Measurements from ENCODE around the gene PALLD.
"Not testable (repeated sequence)": the region's sequence is repeated elsewhere in the genome, so short reads cannot be mapped to it uniquely, and the experiment has no call there.

PALLD gene

DNA sequence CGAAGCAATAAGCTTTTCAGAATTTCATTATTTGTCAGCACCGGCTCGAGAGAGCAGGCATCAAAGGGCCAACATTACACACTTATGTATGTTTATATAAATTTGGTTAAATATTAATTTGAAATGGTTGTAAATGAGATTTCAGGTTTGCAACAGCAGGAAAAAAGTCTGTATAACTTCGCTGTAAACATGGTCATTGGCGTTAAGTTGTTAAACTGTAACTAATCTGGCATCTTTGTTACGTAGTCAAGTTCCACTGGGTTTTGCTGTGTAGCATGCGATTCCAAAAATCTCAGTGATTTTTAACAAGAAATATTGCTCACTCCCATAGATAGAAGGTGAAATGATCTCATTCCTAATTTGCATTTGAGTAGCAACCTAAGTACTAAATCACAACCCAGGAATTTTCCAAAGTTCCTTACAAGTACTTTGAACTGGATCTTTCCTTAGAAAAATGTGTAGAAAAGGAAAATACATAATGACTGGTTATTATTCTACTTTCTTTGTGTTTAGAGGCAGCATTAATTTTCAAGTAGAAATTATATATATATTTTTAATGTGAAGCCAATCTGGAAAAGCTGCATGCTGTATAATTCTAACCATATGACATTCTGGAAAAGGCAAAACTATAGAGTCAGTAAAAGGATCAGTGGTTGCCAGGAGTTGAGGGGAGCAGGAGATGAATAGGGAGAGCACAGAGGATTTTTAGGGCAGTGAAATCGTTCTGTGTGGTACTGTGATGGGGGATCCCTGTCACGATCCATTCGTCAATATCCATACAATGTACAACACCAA is 291.1 kb downstream of the PALLD start:
- no peak for DNase-seq (ENCODE audit: low read depth in 1 of 2, low spot score in 1 of 2)
- in situ Hi-C loops (cut with HindIII; ENCODE audit: low pct_unique_long_range_greater_than_20kb, low sequenced_read_pairs): no loop called here
- no peak for TF ChIP-seq JUND (IDR thresholded peaks at IDR 0.05; ENCODE audit: low read depth)

DNA sequence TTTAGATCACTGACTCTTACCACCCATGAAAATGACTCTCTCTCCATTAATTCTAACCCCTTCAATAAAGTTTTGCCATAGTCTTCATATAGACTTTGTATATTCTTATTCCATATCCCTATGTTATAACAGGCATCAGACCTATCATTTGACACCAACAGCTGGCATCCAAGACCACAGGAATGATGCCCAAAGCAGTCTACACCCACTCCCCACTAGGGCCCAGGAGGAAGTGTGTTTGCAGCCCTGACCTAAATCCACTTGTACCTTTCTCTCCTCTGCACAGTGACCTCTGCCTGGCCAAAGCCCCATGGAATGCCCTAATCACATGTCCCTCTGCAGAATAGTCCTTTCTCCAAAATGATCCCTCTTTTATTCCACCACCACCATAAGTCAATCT is 294.0 kb downstream of the PALLD start:
- no peak for DNase-seq (ENCODE audit: low read depth in 1 of 2, low spot score in 1 of 2)
- in situ Hi-C loops (cut with HindIII; ENCODE audit: low pct_unique_long_range_greater_than_20kb, low sequenced_read_pairs): no loop called here
- TF ChIP-seq JUND (IDR thresholded peaks at IDR 0.05; ENCODE audit: low read depth): no peak

DNA sequence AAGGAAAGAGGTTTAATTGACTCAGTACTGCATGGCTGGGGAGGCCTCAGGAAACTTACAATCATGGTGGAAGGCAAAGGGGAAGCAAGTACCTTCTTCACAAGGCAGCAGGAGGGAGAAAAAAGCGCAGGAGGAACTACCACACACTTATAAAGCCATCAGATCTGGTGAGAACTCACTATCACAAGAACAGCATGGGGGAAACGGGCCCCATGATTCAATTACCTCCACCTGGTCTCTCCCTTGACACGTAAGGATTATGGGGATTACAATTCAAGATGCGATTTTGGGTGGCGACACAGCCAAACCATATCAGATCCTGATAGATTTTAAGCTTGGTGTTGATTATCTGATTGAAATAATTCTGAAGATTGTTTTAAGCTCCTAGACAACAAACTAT is 294.5 kb downstream of the PALLD start:
- no peak for TF ChIP-seq JUND (IDR thresholded peaks at IDR 0.05; ENCODE audit: low read depth)
- DNase-seq (ENCODE audit: low read depth in 1 of 2, low spot score in 1 of 2): no peak
- in situ Hi-C loops (cut with HindIII; ENCODE audit: low pct_unique_long_range_greater_than_20kb, low sequenced_read_pairs): no loop called here

DNA sequence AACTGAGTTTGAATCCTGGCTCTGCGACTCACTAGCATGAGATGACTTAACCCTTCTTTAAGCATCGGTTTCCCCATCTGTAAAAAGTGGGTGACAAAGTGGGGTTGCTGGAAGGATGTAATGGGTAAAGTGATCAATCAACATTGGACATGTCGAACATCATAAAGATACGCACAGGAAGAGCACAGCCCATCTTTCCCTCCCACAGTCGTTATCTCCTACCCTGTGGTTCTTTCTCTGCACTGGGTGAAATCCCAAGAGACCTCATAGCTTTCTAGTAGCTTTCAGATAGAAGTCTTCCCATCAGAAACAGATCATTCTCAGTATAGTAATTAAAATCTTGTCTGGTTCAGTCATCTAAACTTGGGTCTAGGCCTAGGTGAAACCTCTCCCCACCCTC is 296.7 kb downstream of the PALLD start:
- in situ Hi-C loops (cut with HindIII; ENCODE audit: low pct_unique_long_range_greater_than_20kb, low sequenced_read_pairs): no loop called here
- no peak for DNase-seq (ENCODE audit: low read depth in 1 of 2, low spot score in 1 of 2)
- no peak for TF ChIP-seq JUND (IDR thresholded peaks at IDR 0.05; ENCODE audit: low read depth)

DNA sequence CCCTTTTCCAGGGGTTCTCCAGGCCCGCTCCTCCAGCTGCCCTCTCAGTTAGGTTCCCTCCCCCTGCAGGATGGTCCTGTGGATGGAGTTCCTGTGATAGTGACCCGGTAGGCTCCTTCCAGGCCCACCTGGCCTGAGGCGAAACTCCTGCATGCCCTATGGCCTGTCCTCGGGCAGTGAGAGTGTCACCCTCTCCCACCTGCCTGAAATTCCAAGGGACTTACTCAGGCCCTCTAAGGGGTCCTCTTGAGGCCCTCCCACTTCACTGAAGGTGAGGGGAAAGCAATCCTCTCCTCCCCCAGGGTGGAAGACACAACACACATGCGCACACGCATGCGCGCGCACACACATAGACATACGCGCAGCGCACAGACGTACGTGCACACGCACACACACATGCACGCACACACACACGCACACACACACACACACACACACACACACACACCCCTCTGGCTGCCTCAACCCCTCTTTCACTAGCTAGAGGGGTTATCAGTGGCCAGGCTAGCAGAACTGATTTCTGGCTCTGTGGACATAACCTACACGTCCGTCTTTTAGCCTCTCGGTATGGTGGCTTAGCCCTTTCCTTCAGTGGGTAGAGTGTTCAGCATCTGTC is 297.3 kb downstream of the PALLD start:
- DNase-seq (ENCODE audit: low read depth in 1 of 2, low spot score in 1 of 2): no peak
- in situ Hi-C loops (cut with HindIII; ENCODE audit: low pct_unique_long_range_greater_than_20kb, low sequenced_read_pairs): no loop called here
- no peak for TF ChIP-seq JUND (IDR thresholded peaks at IDR 0.05; ENCODE audit: low read depth)

DNA sequence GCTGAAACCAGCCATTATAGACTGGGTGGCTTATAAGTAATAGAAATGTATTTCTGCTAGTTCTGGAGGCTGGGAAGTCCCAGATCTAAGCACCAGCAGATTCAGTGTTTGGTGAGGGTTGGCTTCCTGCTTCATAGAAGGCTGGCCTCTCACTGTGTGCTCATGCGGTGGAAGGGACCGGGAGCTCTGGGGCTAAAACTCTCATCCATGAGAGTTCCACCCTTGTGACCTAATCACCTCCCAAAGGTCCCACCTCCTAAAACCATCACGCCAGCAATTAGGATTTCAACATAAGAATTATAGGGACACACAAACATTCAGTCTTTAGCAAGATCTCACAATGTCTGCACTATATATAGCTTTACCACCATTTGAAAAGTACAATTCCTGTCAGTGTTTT is 298.0 kb downstream of the PALLD start:
- in situ Hi-C loops (cut with HindIII; ENCODE audit: low pct_unique_long_range_greater_than_20kb, low sequenced_read_pairs): no loop called here
- no peak for DNase-seq (ENCODE audit: low read depth in 1 of 2, low spot score in 1 of 2)

DNA sequence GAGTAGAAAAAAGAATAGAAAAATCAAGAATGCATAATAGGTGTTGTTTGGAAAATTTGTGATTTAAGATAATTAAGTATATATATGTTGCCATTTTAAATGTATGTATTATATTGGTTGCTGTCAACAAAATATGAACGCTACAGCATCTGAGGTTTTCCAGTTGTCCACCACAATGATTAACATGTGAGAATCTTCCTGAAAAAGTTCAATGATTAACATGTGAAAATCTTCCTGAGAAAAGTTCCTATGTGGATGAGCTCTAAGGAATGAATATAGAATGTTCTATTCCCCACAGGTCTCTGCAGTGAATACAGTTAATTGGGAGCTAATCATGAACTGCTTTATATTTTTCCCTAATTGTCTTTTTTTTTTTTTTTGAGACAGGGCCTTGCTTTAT is 298.5 kb downstream of the PALLD start:
- in situ Hi-C loops (cut with HindIII; ENCODE audit: low pct_unique_long_range_greater_than_20kb, low sequenced_read_pairs): no loop called here
- TF ChIP-seq JUND (IDR thresholded peaks at IDR 0.05; ENCODE audit: low read depth): no peak
- DNase-seq (ENCODE audit: low read depth in 1 of 2, low spot score in 1 of 2): no peak

More for the DNA sequence above, 298.0 kb downstream of the PALLD start:
- no peak for TF ChIP-seq JUND (IDR thresholded peaks at IDR 0.05; ENCODE audit: low read depth)

DNA sequence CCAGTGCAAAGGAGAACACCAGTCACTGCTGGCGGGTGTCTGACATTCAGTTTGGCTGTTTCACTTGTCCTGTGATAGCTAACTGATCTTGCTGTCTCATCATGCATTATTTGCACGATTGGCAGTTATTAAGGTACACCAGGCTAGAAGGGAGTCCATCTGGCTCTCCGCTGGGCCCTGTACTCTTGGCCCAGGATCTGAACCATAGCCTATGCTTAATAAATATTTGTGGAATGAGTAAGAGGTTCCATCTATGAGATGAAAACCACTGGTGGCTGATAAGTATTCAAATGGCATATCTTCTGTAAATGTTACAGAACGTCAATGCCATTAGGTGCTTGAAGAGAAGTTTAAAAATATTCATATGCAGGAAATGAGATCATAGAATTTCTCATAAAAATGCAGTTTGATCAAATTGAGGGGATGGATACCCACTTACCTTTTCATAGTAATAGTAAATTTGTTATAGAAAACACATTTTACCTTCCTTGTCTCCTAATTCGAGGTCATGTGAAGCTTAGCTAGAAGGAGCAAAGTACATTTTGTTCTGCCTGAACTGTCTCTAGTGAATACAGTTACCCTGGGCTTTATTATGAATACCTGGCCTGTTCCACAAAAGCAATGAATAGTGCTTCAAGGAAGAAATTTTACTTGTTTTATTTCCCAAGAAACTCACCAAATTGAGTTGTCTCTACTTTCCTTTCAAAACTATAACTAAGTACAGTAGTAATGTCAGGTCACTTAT is 299.7 kb downstream of the PALLD start:
- no peak for TF ChIP-seq JUND (IDR thresholded peaks at IDR 0.05; ENCODE audit: low read depth)
- in situ Hi-C loops (cut with HindIII; ENCODE audit: low pct_unique_long_range_greater_than_20kb, low sequenced_read_pairs): no loop called here
- no peak for DNase-seq (ENCODE audit: low read depth in 1 of 2, low spot score in 1 of 2)

DNA sequence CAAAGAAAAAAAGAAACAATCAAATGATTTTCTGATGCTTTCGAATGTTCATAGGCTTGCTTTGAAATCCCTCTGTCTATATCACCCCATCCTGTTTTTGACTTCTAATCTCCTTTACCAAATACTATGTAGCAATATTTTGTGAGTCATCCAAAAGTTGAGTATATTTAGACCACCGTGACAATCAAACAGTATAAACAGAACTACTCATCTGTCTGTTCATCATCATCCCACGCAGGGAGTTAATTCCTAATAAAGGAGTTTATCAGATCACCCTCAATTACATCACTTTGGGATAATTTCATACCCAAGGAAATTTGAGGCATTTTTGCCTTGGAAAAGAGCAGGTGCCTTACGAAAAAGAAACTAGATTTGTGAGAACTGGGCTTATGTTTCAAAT is 300.3 kb downstream of the PALLD start:
- no peak for DNase-seq (ENCODE audit: low read depth in 1 of 2, low spot score in 1 of 2)
- TF ChIP-seq JUND (IDR thresholded peaks at IDR 0.05; ENCODE audit: low read depth): no peak
- in situ Hi-C loops (cut with HindIII; ENCODE audit: low pct_unique_long_range_greater_than_20kb, low sequenced_read_pairs): no loop called here

DNA sequence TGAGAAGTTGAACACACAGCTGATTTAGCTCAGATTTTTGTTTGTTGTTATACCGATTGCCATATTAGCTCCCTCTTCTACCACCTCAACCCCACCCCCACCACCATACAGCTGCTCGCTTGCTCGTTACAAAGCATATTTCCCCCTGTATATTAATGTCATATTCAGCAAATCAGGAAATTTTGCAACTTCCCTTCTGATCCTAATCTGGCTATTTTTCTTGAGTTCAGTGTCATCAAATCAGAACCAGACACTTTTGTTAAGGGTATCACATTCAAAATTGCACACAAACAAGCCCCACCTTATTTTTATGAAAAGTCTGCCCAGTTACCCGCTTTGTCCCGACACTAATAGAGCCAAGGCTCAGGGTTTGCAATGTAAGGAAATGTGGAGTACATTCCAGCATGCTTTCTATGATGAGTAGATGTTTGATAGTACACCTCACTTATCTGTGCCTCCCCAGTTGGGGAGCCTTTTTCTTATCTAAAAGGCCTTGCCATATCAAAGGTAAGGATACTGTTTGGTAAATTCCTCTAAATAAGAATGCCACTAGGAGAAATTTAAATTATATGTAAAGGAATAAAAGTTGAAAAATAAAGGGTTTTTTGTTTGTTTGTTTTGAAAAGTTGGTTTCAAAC is 301.0 kb downstream of the PALLD start:
- TF ChIP-seq JUND (IDR thresholded peaks at IDR 0.05; ENCODE audit: low read depth): no peak
- DNase-seq (ENCODE audit: low read depth in 1 of 2, low spot score in 1 of 2): no peak
- in situ Hi-C loops (cut with HindIII; ENCODE audit: low pct_unique_long_range_greater_than_20kb, low sequenced_read_pairs): no loop called here

DNA sequence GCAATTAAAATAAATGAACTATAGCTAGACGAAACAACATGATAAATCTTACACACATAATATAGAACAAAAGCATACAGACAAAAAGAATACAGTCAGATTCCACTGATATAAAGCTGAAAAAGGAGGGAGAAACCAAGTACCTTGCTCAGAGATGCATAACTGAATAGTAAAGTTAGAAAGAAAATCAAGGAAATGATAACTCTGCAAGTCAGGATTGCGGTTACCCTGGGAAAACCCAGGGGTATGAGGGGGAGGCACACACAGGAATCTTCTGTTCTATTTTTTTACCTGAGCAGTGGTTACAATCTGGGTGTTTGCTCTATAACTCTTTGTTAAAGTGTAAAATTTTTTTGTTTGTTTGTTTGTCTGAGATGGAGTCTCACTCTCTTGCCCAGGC is 304.1 kb downstream of the PALLD start:
- in situ Hi-C loops (cut with HindIII; ENCODE audit: low pct_unique_long_range_greater_than_20kb, low sequenced_read_pairs): no loop called here
- no peak for DNase-seq (ENCODE audit: low read depth in 1 of 2, low spot score in 1 of 2)
- TF ChIP-seq JUND (IDR thresholded peaks at IDR 0.05; ENCODE audit: low read depth): no peak

DNA sequence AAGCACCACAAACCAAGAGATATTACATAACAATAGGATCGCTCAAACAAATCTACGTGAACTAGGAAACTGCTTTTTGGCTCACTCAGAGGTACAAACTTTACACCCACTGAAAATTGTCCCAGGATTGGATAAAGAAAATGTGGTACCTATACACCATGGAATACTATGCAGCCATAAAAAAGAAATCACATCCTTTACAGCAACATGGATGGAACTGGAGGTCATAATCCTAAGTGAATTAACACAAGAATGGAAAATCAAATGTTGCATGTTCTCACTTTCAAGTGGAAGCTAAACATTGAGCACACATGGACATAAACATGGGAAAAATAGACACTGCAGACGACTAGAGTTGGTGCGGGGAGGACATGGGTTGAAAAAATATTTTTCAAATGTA is 305.4 kb downstream of the PALLD start:
- in situ Hi-C loops (cut with HindIII; ENCODE audit: low pct_unique_long_range_greater_than_20kb, low sequenced_read_pairs): no loop called here
- no peak for DNase-seq (ENCODE audit: low read depth in 1 of 2, low spot score in 1 of 2)
- TF ChIP-seq JUND (IDR thresholded peaks at IDR 0.05; ENCODE audit: low read depth): no peak

DNA sequence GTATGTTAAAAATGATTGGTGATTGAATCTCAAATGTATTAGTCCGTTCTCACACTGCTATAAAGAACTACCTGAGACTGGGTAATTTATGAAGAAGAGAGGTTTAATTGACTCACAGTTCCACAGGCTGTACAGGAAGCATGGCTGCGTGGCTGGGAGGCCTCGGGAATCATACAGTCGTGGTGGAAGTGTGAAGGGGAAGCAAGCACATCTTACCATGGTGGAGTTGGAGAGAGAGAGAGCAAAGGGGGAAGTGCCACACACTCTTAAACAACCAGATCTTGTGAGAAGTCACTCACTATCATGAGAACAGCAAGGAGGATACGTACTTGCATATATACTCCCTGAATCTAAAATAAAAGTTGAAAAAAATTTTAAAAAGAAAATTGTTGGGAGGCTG is 306.2 kb downstream of the PALLD start:
- in situ Hi-C loops (cut with HindIII; ENCODE audit: low pct_unique_long_range_greater_than_20kb, low sequenced_read_pairs); DNase-seq (ENCODE audit: low read depth in 1 of 2, low spot score in 1 of 2): not testable (repeated sequence)
